H1 (cell line): Measurements from ENCODE around the gene OSBPL5. TPM values are rescaled to one million over a fixed set of nuclear protein-coding genes. Genes with fewer than 3 reads are reported as not detected.

Experiments used
- CTCF ChIA-PET: fragments of 300-600 bp; sonication (Branson Sonifier 250); formaldehyde crosslinking; loops from one replicate; lab custom pipeline; 2021; ENCODE audit not compliant: partially characterized antibody; lab: Charles Lee
- POLR2A ChIA-PET: fragments of 300-600 bp; sonication (Branson Sonifier 250); formaldehyde crosslinking; loops from one replicate; lab custom pipeline; 2021; ENCODE audit warnings: inconsistent platforms; ENCODE audit not compliant: partially characterized antibody; lab: Charles Lee
- DNase-seq, 2 experiments: peaks; one replicate each; pipeline versions ENCODE4 v3.0.0 to v3.0.0-alpha.2; 2010 to 2022; ENCODE audit warnings: low spot score in 2 of 2, low read depth in 1 of 2, mixed read lengths in 1 of 2
- FAIRE-seq: peaks from 2 replicates; lab custom pipeline; 2011; peaks lifted over from hg19 to GRCh38; lab: Jason Lieb, UNC
- H2AFZ ChIP-seq: 2 replicates; pipeline ENCODE4 v1.8.1; 2012; ENCODE audit warnings: low read length, inconsistent platforms
- H2AK5ac ChIP-seq: 2 replicates; pipeline ENCODE4 v1.6.1; 2013; ENCODE audit warnings: low read depth, low read length
- H2BK120ac ChIP-seq: replicated peaks from 2 replicates; pipeline ENCODE3; 2013; ENCODE audit warnings: low read depth, low read length, inconsistent platforms
- H2BK12ac ChIP-seq: 2 replicates; pipeline ENCODE4 v1.6.1; 2013; ENCODE audit warnings: low read depth, low read length
- H2BK15ac ChIP-seq: 2 replicates; pipeline ENCODE4 v1.6.1; 2013; ENCODE audit warnings: low read length
- H2BK20ac ChIP-seq: 2 replicates; pipeline ENCODE4 v1.6.1; 2013; ENCODE audit warnings: low read length
- H2BK5ac ChIP-seq: 2 replicates; pipeline ENCODE4 v1.6.1; 2013; ENCODE audit warnings: low read depth, low read length
- H3K14ac ChIP-seq: 2 replicates; pipeline ENCODE4 v1.6.1; 2013; ENCODE audit warnings: inconsistent platforms; ENCODE audit not compliant: insufficient read length
- H3K18ac ChIP-seq: 2 replicates; pipeline ENCODE4 v1.6.1; 2013; ENCODE audit warnings: low read length; ENCODE audit errors: extremely low read depth
- H3K23ac ChIP-seq: 2 replicates; pipeline ENCODE4 v1.6.1; 2013; ENCODE audit warnings: inconsistent platforms; ENCODE audit not compliant: insufficient read length
- H3K23me2 ChIP-seq: 2 replicates; pipeline ENCODE4 v1.6.1; 2013; ENCODE audit warnings: low read depth, low read length
- H3K27ac ChIP-seq: 2 replicates; pipeline ENCODE4 v1.6.1; 2011; ENCODE audit warnings: low read depth, low read length, inconsistent platforms
- H3K27me3 ChIP-seq, 4 experiments: replicated peaks in 1 of 4; 1 replicate in 1 of 4; 2 replicates in 3 of 4; pipeline versions ENCODE4 v1.6.1 to v1.8.1; 2011 to 2013; ENCODE audit warnings: low read length in 3 of 4, mild to moderate bottlenecking in 3 of 4, inconsistent platforms in 2 of 4, mixed read lengths in 2 of 4, moderate library complexity in 1 of 4; ENCODE audit not compliant: control insufficient read depth in 3 of 4, insufficient read depth in 3 of 4; ENCODE audit errors: extremely low read depth in 1 of 4
- H3K36me3 ChIP-seq, 4 experiments: 2 replicates each; pipeline versions ENCODE4 v1.6.1 to v1.8.1; 2011 to 2013; ENCODE audit warnings: mild to moderate bottlenecking in 4 of 4, low read length in 3 of 4, moderate library complexity in 2 of 4, control low read depth in 1 of 4, inconsistent platforms in 1 of 4; ENCODE audit not compliant: insufficient read depth in 4 of 4, control insufficient read depth in 2 of 4
- H3K4ac ChIP-seq: replicated peaks from 2 replicates; pipeline ENCODE3; 2013; ENCODE audit warnings: low read length, low read depth, mixed read lengths, inconsistent platforms; ENCODE audit not compliant: insufficient read length
- H3K4me1 ChIP-seq, 4 experiments: replicated peaks in 1 of 4; 1 replicate in 1 of 4; 2 replicates in 3 of 4; pipeline versions ENCODE4 v1.6.1 to v1.8.1; 2011 to 2013; ENCODE audit warnings: low read length in 3 of 4, inconsistent platforms in 2 of 4, mixed read lengths in 1 of 4; ENCODE audit not compliant: insufficient read depth in 4 of 4, control insufficient read depth in 3 of 4
- H3K4me2 ChIP-seq, 2 experiments: 2 replicates each; pipeline versions ENCODE4 v1.6.1 to v1.8.1; 2011 to 2013; ENCODE audit warnings: low read depth in 2 of 2, low read length in 2 of 2, control low read depth in 1 of 2, inconsistent platforms in 1 of 2, mild to moderate bottlenecking in 1 of 2; ENCODE audit not compliant: insufficient read depth in 1 of 2
- H3K4me3 ChIP-seq, 4 experiments: fragments of 200-600, 300-600 bp in 1 of 4; sonication (generic), shearing (Covaris generic), sonication (Bioruptor Twin) in 1 of 4; 2 replicates each; pipeline versions ENCODE4 v1.5.1 to v1.8.1; 2011 to 2016; ENCODE audit warnings: low read length in 4 of 4, low read depth in 3 of 4, control low read depth in 2 of 4, inconsistent platforms in 2 of 4, mild to moderate bottlenecking in 2 of 4, mixed read lengths in 1 of 4, moderate library complexity in 1 of 4; ENCODE audit not compliant: insufficient read depth in 2 of 4; ENCODE audit errors: extremely low read depth in 1 of 4
- H3K56ac ChIP-seq: replicated peaks from 2 replicates; pipeline ENCODE3; 2013; ENCODE audit warnings: low read depth, mild to moderate bottlenecking, mixed read lengths, low read length, inconsistent platforms; ENCODE audit not compliant: insufficient read length
- H3K79me1 ChIP-seq: 2 replicates; pipeline ENCODE4 v1.6.1; 2013; ENCODE audit warnings: low read depth, low read length, control low read depth
- H3K79me2 ChIP-seq, 2 experiments: 2 replicates each; pipeline versions ENCODE4 v1.6.1 to v1.8.1; 2012 to 2013; ENCODE audit warnings: low read length in 2 of 2, mild to moderate bottlenecking in 2 of 2, inconsistent platforms in 1 of 2; ENCODE audit not compliant: insufficient read depth in 2 of 2, control insufficient read depth in 1 of 2
- H3K9ac ChIP-seq, 4 experiments: replicated peaks in 1 of 4; 1 replicate in 1 of 4; 2 replicates in 3 of 4; pipeline versions ENCODE4 v1.6.1 to v1.8.1; 2011 to 2013; ENCODE audit warnings: low read depth in 3 of 4, low read length in 3 of 4, control low read depth in 2 of 4, mild to moderate bottlenecking in 2 of 4, moderate library complexity in 2 of 4, inconsistent platforms in 1 of 4; ENCODE audit errors: extremely low read depth in 1 of 4
- H3K9me3 ChIP-seq, 2 experiments: 2 replicates each; pipeline versions ENCODE4 v1.6.1 to v1.8.1; 2012 to 2013; ENCODE audit warnings: mild to moderate bottlenecking in 2 of 2, moderate library complexity in 2 of 2, control low read depth in 1 of 2, inconsistent platforms in 1 of 2, low read depth in 1 of 2, low read length in 1 of 2, mixed read lengths in 1 of 2; ENCODE audit not compliant: insufficient read depth in 2 of 2
- H4K20me1 ChIP-seq, 2 experiments: replicated peaks in 1 of 2; 2 replicates each; pipeline versions ENCODE3 to v1.8.1; 2011 to 2013; ENCODE audit warnings: inconsistent platforms in 2 of 2, low read length in 2 of 2, mild to moderate bottlenecking in 1 of 2; ENCODE audit not compliant: insufficient read depth in 2 of 2, control insufficient read depth in 1 of 2
- H4K5ac ChIP-seq: 2 replicates; pipeline ENCODE4 v1.6.1; 2013; ENCODE audit warnings: low read length, low read depth, mixed read lengths, inconsistent platforms; ENCODE audit not compliant: insufficient read length
- H4K8ac ChIP-seq: 2 replicates; pipeline ENCODE4 v1.8.0; 2013; ENCODE audit warnings: mild to moderate bottlenecking, moderate library complexity, low read length, inconsistent platforms; ENCODE audit not compliant: insufficient read depth; ENCODE audit errors: extremely low read depth
- H4K91ac ChIP-seq: replicated peaks from 2 replicates; pipeline ENCODE3; 2013; ENCODE audit warnings: low read length, mixed read lengths, inconsistent platforms; ENCODE audit not compliant: insufficient read length
- BACH1 ChIP-seq: IDR thresholded peaks from 2 replicates; pipeline ENCODE4 v1.6.1; 2012; ENCODE audit warnings: low read length, improper control_type of control experiment
- CBX5 ChIP-seq: fragments of 300-800, 300-1000 bp; sonication (generic); IDR thresholded peaks from 2 replicates; pipeline ENCODE4 v1.7.1; 2016; ENCODE audit warnings: antibody characterized with exemption, low read length, low read depth
- MAX ChIP-seq: IDR thresholded peaks from 2 replicates; pipeline ENCODE4 v1.6.1; 2012; ENCODE audit warnings: inconsistent platforms
- RNF2 ChIP-seq: fragments of 200-900, 300-1000 bp; sonication (generic); IDR thresholded peaks from 2 replicates; pipeline ENCODE4 v1.7.1; 2016; ENCODE audit warnings: borderline replicate concordance, low read depth, mild to moderate bottlenecking, antibody characterized with exemption, low read length; ENCODE audit not compliant: poor library complexity, severe bottlenecking; ENCODE audit errors: missing control alignments
- SP1 ChIP-seq: IDR thresholded peaks from 2 replicates; pipeline ENCODE4 v1.6.1; 2011; ENCODE audit warnings: low read depth, low read length
- SUZ12 ChIP-seq: fragments of 200-600 bp; sonication (generic); IDR thresholded peaks from 2 replicates; pipeline ENCODE4 v1.6.1; 2012; ENCODE audit warnings: mild to moderate bottlenecking, inconsistent platforms, low read length, moderate library complexity, mixed read lengths
- WGBS, 2 experiments: shearing (Covaris generic) in 1 of 2; methylation state at CpG; one replicate each; pipeline versions ENCODE4 v1.1.6 to v1.1.7; 2013 to 2015; ENCODE audit warnings: low lambda C conversion rate in 2 of 2, mixed read lengths in 2 of 2, inconsistent platforms in 1 of 2, low coverage in 1 of 2, missing lambda C conversion rate in 1 of 2; ENCODE audit not compliant: insufficient replicate concordance in 2 of 2, insufficient coverage in 1 of 2, insufficient read length in 1 of 2; ENCODE audit errors: extremely low coverage in 1 of 2, missing lambda C conversion rate in 1 of 2; 5-methylcytosine and 5-hydroxymethylcytosine counted together
- polyA plus RNA-seq, 7 experiments: library from polyadenylated mRNA; depleted of rRNA in 3 of 7; stranded (reverse) in 5 of 7; unstranded in 2 of 7; fragments of >200 nt in 5 of 7; fragments of 200-250 nt in 2 of 7; gene quantifications; 1 replicate in 5 of 7; 2 replicates in 1 of 7; 4 replicates in 1 of 7; pipeline versions ENCODE4 v1.2.1 to v1.2.3, GENCODE V29; 2011 to 2013; ENCODE audit warnings: missing spikeins in 2 of 7, mixed read lengths in 2 of 7
- total RNA-seq: library from RNA; stranded (reverse); fragmentation: NEBNext Ultra II Directional; extraction: Animal tissue kit (Norgen Biotek cat#: 25700); gene quantifications from 2 replicates; pipeline ENCODE4 v1.2.1, GENCODE V29; 2021

Gene OSBPL5
- total and polyA plus RNA-seq, 2 of the 8 experiments (the other 6 are each of a cell fraction or from before 2014, with no cell fraction given), result 3.4 to 9.9 TPM

DNA sequence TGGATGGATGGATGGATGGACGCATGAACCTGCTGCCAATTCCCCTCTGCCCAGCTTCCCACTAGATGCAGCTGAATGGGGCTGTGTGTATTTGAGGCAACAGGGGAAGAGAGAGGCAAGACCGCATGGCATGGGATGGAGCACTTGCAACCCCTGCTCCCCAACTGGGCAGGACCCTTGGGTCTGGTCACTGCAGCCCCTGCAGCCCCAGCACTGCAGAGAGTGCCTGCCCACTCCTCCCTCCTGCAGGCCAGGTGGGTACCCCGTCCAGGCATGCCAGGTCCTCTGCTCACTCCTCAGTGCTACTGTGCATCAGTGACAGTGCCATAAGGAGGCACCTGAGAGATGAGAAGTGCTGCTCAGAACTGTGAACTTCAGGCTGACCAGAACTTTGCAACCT lies 40.3 kb downstream of the OSBPL5 start:
- H3K9me3 ChIP-seq, result no peaks in the 10 kb centered on the region
- FAIRE-seq, result no peak

More for the DNA sequence above, 40.3 kb downstream of the OSBPL5 start:
- 84% methylated on average over 3 of the region's 3 CpGs; no CpG with 5 or more reads in 1 of the 2 experiments for WGBS, 2 experiments
- no peak overlapping the region for H4K91ac ChIP-seq
- H2BK5ac ChIP-seq, result no peak overlapping the region
- no peaks in the 10 kb centered on the region for H3K79me2 ChIP-seq
- no peak overlapping the region for H3K14ac ChIP-seq
- no peak overlapping the region for H3K23ac ChIP-seq
- H4K20me1 ChIP-seq, result no peaks in the 10 kb centered on the region
- H3K56ac ChIP-seq, result no peak overlapping the region
- H4K8ac ChIP-seq, result no peak overlapping the region
- H2BK120ac ChIP-seq, result no peak overlapping the region
- no peak overlapping the region for H3K27ac ChIP-seq
- no peaks in the 10 kb centered on the region; a peak in 1 of 7 replicates for H3K4me1 ChIP-seq
- no peak overlapping the region for H2BK12ac ChIP-seq
- H3K4me2 ChIP-seq, result no peak overlapping the region
- H3K23me2 ChIP-seq, result no peaks in the 10 kb centered on the region
- TF ChIP-seq SP1 (no peak), MAX (no peak), CBX5 (no peak), RNF2 (no peak), BACH1 (no peak), SUZ12 (no peak)
- ChIA-PET CTCF (interaction anchor here (1.0 to 2.5 kb wide), 7 partner anchors 11 to 110 kb away, joined by 3 to 8 read pairs (median 4); no protein-coding TSS in a partner anchor), POLR2A (interaction anchor here (1.2 kb wide), 1 partner anchor 10 kb away, joined by 3 read pairs; no protein-coding TSS in a partner anchor)
- no peak overlapping the region for H3K4me3 ChIP-seq
- no peak overlapping the region for H3K18ac ChIP-seq
- DNase-seq, result no peak
- no peaks in the 10 kb centered on the region; a peak in 1 of 7 replicates for H3K27me3 ChIP-seq
- H3K4ac ChIP-seq, result no peak overlapping the region
- H2BK20ac ChIP-seq, result no peak overlapping the region
- H2AFZ ChIP-seq, result no peak overlapping the region
- H3K9ac ChIP-seq, result no peak overlapping the region
- no peak overlapping the region for H2AK5ac ChIP-seq
- no peaks in the 10 kb centered on the region; a peak in 1 of 8 replicates for H3K36me3 ChIP-seq
- no peaks in the 10 kb centered on the region for H3K79me1 ChIP-seq
- H2BK15ac ChIP-seq, result no peak overlapping the region
- H4K5ac ChIP-seq, result no peak overlapping the region
